Measurements from ENCODE around the gene NIPSNAP2.
"Not testable (repeated sequence)": the region's sequence is repeated elsewhere in the genome, so short reads cannot be mapped to it uniquely, and the experiment has no call there.

The NIPSNAP2 gene

GRCh38 chr7:55951637-55952351, 12.6 kb upstream of the NIPSNAP2 start, which contains the start of gene MRPS17:
Gene MRPS17, plus strand, starts transcription at chr7:55951877. Its CDS starts 1,319 bp downstream, at chr7:55953196.
- peak; percentile 66 for DNase-seq (ENCODE audit: low read depth)
- in situ Hi-C loops (cut with HindIII; ENCODE audit: low sequenced_read_pairs): no loop called here
- TF ChIP-seq, protein P1, sequence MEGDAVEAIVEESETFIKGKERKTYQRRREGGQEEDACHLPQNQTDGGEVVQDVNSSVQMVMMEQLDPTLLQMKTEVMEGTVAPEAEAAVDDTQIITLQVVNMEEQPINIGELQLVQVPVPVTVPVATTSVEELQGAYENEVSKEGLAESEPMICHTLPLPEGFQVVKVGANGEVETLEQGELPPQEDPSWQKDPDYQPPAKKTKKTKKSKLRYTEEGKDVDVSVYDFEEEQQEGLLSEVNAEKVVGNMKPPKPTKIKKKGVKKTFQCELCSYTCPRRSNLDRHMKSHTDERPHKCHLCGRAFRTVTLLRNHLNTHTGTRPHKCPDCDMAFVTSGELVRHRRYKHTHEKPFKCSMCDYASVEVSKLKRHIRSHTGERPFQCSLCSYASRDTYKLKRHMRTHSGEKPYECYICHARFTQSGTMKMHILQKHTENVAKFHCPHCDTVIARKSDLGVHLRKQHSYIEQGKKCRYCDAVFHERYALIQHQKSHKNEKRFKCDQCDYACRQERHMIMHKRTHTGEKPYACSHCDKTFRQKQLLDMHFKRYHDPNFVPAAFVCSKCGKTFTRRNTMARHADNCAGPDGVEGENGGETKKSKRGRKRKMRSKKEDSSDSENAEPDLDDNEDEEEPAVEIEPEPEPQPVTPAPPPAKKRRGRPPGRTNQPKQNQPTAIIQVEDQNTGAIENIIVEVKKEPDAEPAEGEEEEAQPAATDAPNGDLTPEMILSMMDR (IDR thresholded peaks at IDR 0.05; ENCODE audit: low read depth, low read length, missing control alignments): no peak
- H3K4me3 ChIP-seq (ENCODE audit: low read depth, low read length): peak within 1 kb of the TSS; percentile 98

DNA sequence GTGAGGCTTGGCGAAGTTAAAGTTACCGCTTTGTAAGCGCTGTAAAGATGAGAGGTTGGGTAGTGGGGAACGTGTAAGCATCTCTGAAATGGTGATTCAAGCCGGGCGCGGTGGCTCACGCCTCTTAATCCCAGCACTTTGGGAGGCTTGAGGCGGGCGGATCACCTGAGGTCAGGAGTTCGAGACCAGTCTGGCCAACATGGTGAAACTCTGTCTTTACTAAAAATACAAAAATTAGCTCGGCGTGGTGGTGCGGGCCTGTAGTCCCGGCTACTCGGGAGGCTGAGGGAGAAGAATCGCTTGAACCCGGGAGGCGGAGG, 12.1 kb upstream of the NIPSNAP2 start:
- in situ Hi-C loops (cut with HindIII; ENCODE audit: low sequenced_read_pairs); DNase-seq (ENCODE audit: low read depth): not testable (repeated sequence)
- H3K4me3 ChIP-seq (ENCODE audit: low read depth, low read length): peak overlapping the region; percentile 98

DNA sequence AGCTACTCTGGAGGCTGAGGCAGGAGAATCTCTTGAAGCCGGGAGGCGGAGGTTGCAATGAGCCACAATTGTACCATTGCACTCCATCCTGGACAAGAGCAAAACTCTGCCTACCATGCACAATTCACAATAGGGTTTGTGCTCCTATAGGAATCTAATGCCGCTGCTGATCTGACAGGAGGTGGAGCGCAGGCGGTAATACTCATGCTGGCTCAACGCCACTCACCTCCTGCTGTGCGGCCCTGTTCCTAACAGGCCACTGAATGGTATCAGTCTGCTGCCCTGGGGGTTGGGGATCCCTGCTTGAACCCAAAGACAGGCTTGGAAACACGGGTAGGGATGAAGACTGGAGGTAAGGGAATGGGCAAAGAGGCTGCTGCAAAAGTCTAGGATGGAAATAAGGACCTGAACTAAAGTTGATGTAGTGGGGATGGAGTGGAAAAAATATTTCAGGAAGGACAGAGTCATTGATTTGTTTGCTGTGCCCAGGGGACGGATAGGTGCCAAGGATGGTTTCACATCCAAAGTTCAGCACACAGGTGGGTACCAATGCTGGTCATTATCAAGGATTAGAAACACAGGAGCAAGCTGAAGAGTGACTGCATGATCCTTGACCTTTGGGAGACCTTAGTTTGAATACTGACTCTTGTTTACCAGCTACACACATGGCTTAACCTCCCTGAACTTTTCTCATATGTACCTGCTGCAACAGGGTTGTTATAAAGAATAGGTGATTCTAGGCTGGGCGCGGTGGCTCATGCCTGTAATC, 10.5 kb upstream of the NIPSNAP2 start:
- no peak overlapping the region for H3K4me3 ChIP-seq (ENCODE audit: low read depth, low read length)
- TF ChIP-seq, protein P1 (IDR thresholded peaks at IDR 0.05; ENCODE audit: low read depth, low read length, missing control alignments): no peak
- DNase-seq (ENCODE audit: low read depth): no peak
- in situ Hi-C loops (cut with HindIII; ENCODE audit: low sequenced_read_pairs): no loop called here

GRCh38 chr7:55957190-55957589, 7.2 kb upstream of the NIPSNAP2 start:
- no peak for DNase-seq (ENCODE audit: low read depth)
- no peak overlapping the region for H3K4me3 ChIP-seq (ENCODE audit: low read depth, low read length)
- in situ Hi-C loops (cut with HindIII; ENCODE audit: low sequenced_read_pairs): no loop called here
- TF ChIP-seq, protein P1 (IDR thresholded peaks at IDR 0.05; ENCODE audit: low read depth, low read length, missing control alignments): no peak

DNA sequence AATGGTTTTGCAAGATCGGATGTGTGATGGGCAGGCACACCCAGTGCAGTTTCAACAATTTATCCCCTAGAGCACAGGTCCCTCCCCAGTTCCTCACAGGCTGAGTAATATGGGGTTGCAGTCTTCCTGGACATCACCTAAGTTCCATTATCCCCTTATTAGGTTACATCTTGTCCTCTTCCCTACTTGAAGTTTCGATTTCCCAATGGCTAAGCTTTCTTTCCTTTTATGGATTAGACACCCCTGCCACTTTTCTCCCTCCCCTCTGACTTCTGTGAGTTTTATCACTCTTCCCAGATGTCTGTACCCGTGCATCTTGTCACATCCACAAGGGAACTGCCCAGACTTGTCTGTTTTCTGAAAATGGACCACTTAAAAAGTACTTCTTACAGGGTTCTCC, 2.4 kb upstream of the NIPSNAP2 start:
- no peak for DNase-seq (ENCODE audit: low read depth)
- TF ChIP-seq, protein P1 (IDR thresholded peaks at IDR 0.05; ENCODE audit: low read depth, low read length, missing control alignments): no peak
- no peak overlapping the region for H3K4me3 ChIP-seq (ENCODE audit: low read depth, low read length)
- in situ Hi-C loops (cut with HindIII; ENCODE audit: low sequenced_read_pairs): no loop called here

DNA sequence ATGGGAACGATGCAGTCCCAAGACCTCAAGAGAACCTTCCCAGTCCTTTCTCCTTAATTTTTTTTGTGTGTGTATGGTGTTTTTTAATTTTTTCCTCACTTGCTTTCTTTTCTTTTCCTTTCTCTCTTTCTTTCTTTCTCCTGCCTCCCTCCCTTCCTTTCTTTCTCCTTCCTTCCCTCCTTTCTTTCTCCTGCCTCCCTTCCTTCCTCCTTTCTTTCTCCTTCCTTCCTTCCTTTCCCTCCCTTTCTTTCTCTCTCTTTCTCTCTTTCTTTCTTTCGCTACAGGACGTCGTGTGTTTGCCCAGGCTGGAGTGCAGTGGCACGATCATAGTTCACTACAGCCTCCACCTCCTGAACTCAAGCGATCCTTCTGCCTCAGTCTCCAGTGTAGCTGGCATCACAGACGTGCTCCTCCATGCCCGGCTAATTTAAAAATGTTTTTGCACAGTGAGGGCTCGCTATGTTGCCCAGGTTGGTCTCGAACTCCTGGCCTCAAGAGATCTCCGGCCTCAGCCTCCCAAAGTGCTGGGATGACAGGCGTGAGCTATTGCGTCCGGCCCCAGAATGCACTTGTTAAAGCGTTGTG, 709 bp upstream of the NIPSNAP2 start:
- TF ChIP-seq, protein P1 (IDR thresholded peaks at IDR 0.05; ENCODE audit: low read depth, low read length, missing control alignments): no peak
- DNase-seq (ENCODE audit: low read depth): no peak
- in situ Hi-C loops (cut with HindIII; ENCODE audit: low sequenced_read_pairs): no loop called here

GRCh38 chr7:55965100-55965470, 700 bp downstream of the NIPSNAP2 start:
- TF ChIP-seq, protein P1 (IDR thresholded peaks at IDR 0.05; ENCODE audit: low read depth, low read length, missing control alignments): no peak
- no peak for DNase-seq (ENCODE audit: low read depth)
- peak overlapping the region; percentile 64 for H3K4me3 ChIP-seq (ENCODE audit: low read depth, low read length)
- in situ Hi-C loops (cut with HindIII; ENCODE audit: low sequenced_read_pairs): no loop called here

More for the DNA sequence above, 709 bp upstream of the NIPSNAP2 start:
- H3K4me3 ChIP-seq (ENCODE audit: low read depth, low read length): peak overlapping the region; percentile 64
